Activated CD4-positive, alpha-beta T cell treated with anti-CD3 and anti-CD28 coated beads for 36 hours (primary cell): Measurements from ENCODE around the gene RXYLT1. TPM values are rescaled to one million over a fixed set of nuclear protein-coding genes. Genes with fewer than 3 reads are reported as not detected.

Experiments used
- ATAC-seq: fragments of 200-7000 bp; cut with Tn5 transposase; one replicate; pipeline ENCODE4 v1.10.0; 2021; ENCODE audit warnings: mild to moderate bottlenecking, moderate library complexity
- CTCF ChIA-PET: fragments of 350-600 bp; sonication (Branson Sonifier 250); formaldehyde crosslinking; loops from one replicate; lab custom pipeline; 2021; ENCODE audit warnings: antibody characterized with exemption; lab: Charles Lee
- POLR2A ChIA-PET: fragments of 350-600 bp; sonication (Branson Sonifier 250); formaldehyde crosslinking; loops from one replicate; lab custom pipeline; 2021; ENCODE audit warnings: antibody characterized with exemption, inconsistent platforms; lab: Charles Lee
- DNase-seq: peaks from one replicate; pipeline ENCODE4 v3.0.0-alpha.2; 2020
- H3K27ac Mint-ChIP-seq: one replicate; pipeline ENCODE4 v1.8.0; 2021; ENCODE audit warnings: mixed read lengths
- H3K27me3 Mint-ChIP-seq: one replicate; pipeline ENCODE4 v1.8.0; 2021; ENCODE audit warnings: mixed read lengths
- H3K36me3 Mint-ChIP-seq: one replicate; pipeline ENCODE4 v1.8.0; 2021; ENCODE audit warnings: low read depth, mixed read lengths
- H3K4me1 Mint-ChIP-seq: one replicate; pipeline ENCODE4 v1.8.0; 2021; ENCODE audit warnings: mixed read lengths
- H3K4me3 Mint-ChIP-seq: one replicate; pipeline ENCODE4 v1.8.0; 2021; ENCODE audit warnings: mild to moderate bottlenecking, moderate library complexity, mixed read lengths
- H3K9me3 Mint-ChIP-seq: one replicate; pipeline ENCODE4 v1.8.0; 2021; ENCODE audit warnings: low read depth, mixed read lengths
- intact Hi-C, 2 experiments: fragments of 100-400 bp; cut with DNase I in 1 of 2; cut with micrococcal nuclease in 1 of 2; formaldehyde crosslinking; loops; one replicate each; pipeline versions ENCODE4 v1.14.2 to v1.15.1; 2022 to 2024; cut with DNase I, micrococcal nuclease
- total RNA-seq, 2 experiments: library from RNA; stranded (reverse); gene quantifications; one replicate each; pipeline ENCODE4 v1.2.3, GENCODE V29; 2021

Gene RXYLT1
- total RNA-seq, 2 experiments from 2014 or later: 14.8 to 15.6 TPM

- Mint-ChIP-seq H3K4me3 (no peak overlapping the region), H3K36me3 (peaks cover 4% of the 10 kb centered on the region), H3K9me3 (no peaks in the 10 kb centered on the region), H3K27me3 (no peaks in the 10 kb centered on the region), H3K4me1 (no peaks in the 10 kb centered on the region), H3K27ac (no peak overlapping the region)
- intact Hi-C loops: loop anchor here in 1 of 2 experiments (5.0 to 10.0 kb wide), 3 partner anchors 137 to 700 kb away; partner anchors contain the start of genes AVPR1A and DPY19L2
- DNase-seq (no peak), ATAC-seq (no peak)
- CTCF ChIA-PET: no interaction called here
- POLR2A ChIA-PET: no interaction called here
These were observed 25.0 kb downstream of the RXYLT1 start for GRCh38 chr12:63804746-63805145.

- intact Hi-C loops: loop anchor here in 1 of 2 experiments (10.0 kb wide), 1 partner anchor 701 kb away; no protein-coding TSS in a partner anchor
- no peak overlapping the region for H3K27ac Mint-ChIP-seq
- ATAC-seq (no peak), DNase-seq (no peak)
- H3K36me3 Mint-ChIP-seq: peaks cover 4% of the 10 kb centered on the region
- no peaks in the 10 kb centered on the region for H3K27me3 Mint-ChIP-seq
- H3K9me3 Mint-ChIP-seq: no peaks in the 10 kb centered on the region
- no peaks in the 10 kb centered on the region for H3K4me1 Mint-ChIP-seq
- ChIA-PET POLR2A (no interaction called here), CTCF (no interaction called here)
- H3K4me3 Mint-ChIP-seq: no peak overlapping the region
These were observed 26.3 kb downstream of the RXYLT1 start for GRCh38 chr12:63805704-63806672.

- Mint-ChIP-seq H3K36me3 (peaks cover 4% of the 10 kb centered on the region), H3K4me3 (no peak overlapping the region), H3K4me1 (no peaks in the 10 kb centered on the region), H3K27ac (no peak overlapping the region), H3K9me3 (no peaks in the 10 kb centered on the region), H3K27me3 (no peaks in the 10 kb centered on the region)
- CTCF ChIA-PET: interaction anchor here (0.5 to 0.6 kb wide), 2 partner anchors 388 to 684 kb away, joined by 3 read pairs; no protein-coding TSS in a partner anchor
- intact Hi-C loops: loop anchor here in 1 of 2 experiments (10.0 kb wide), 1 partner anchor 704 kb away; no protein-coding TSS in a partner anchor
- DNase-seq (no peak), ATAC-seq (no peak)
- POLR2A ChIA-PET: no interaction called here
These were observed 28.9 kb downstream of the RXYLT1 start for GRCh38 chr12:63808631-63809030.

- Mint-ChIP-seq H3K4me3 (no peak overlapping the region), H3K36me3 (peaks cover 3% of the 10 kb centered on the region), H3K27ac (peak overlapping the region; percentile 17), H3K9me3 (no peaks in the 10 kb centered on the region), H3K27me3 (no peaks in the 10 kb centered on the region), H3K4me1 (peaks cover 7% of the 10 kb centered on the region)
- ATAC-seq (no peak), DNase-seq (no peak)
- intact Hi-C loops: loop anchor here in 1 of 2 experiments (10.0 kb wide), 1 partner anchor 705 kb away; no protein-coding TSS in a partner anchor
- CTCF ChIA-PET: interaction anchor here (0.7 kb wide), 1 partner anchor 455 kb away, joined by 3 read pairs; no protein-coding TSS in a partner anchor
- POLR2A ChIA-PET: no interaction called here
These were observed 29.9 kb downstream of the RXYLT1 start for GRCh38 chr12:63809566-63809965.

GRCh38 chr12:63811334-63811733, 31.6 kb downstream of the RXYLT1 start:
- no peaks in the 10 kb centered on the region for H3K36me3 Mint-ChIP-seq
- peaks cover 21% of the 10 kb centered on the region for H3K4me1 Mint-ChIP-seq
- intact Hi-C loops: no loop called here
- ChIA-PET CTCF (no interaction called here), POLR2A (no interaction called here)
- H3K27ac Mint-ChIP-seq: no peak overlapping the region
- no peaks in the 10 kb centered on the region for H3K27me3 Mint-ChIP-seq
- DNase-seq (no peak), ATAC-seq (no peak)
- no peaks in the 10 kb centered on the region for H3K9me3 Mint-ChIP-seq
- no peak overlapping the region for H3K4me3 Mint-ChIP-seq

- ChIA-PET POLR2A (no interaction called here), CTCF (interaction anchor here (1.1 kb wide), 1 partner anchor 15 kb away, joined by 4 read pairs; no protein-coding TSS in a partner anchor)
- Mint-ChIP-seq H3K9me3 (no peaks in the 10 kb centered on the region), H3K27me3 (no peaks in the 10 kb centered on the region), H3K4me1 (peaks cover 21% of the 10 kb centered on the region), H3K27ac (no peak overlapping the region), H3K36me3 (no peaks in the 10 kb centered on the region), H3K4me3 (no peak overlapping the region)
- no peak for DNase-seq
- intact Hi-C loops: no loop called here
- no peak for ATAC-seq
These were observed 32.0 kb downstream of the RXYLT1 start for GRCh38 chr12:63811755-63812154.

GRCh38 chr12:63814146-63814772, 34.5 kb downstream of the RXYLT1 start:
- peaks cover 10% of the 10 kb centered on the region for H3K27me3 Mint-ChIP-seq
- ATAC-seq (peak; percentile 49), DNase-seq (no peak)
- ChIA-PET POLR2A (interaction anchor here (0.6 kb wide), 1 partner anchor 565 kb away, joined by 5 read pairs; no protein-coding TSS in a partner anchor), CTCF (interaction anchor here (0.6 to 0.7 kb wide), 2 partner anchors 40 to 432 kb away, joined by 3 read pairs; no protein-coding TSS in a partner anchor)
- H3K27ac Mint-ChIP-seq: no peak overlapping the region
- H3K36me3 Mint-ChIP-seq: no peaks in the 10 kb centered on the region
- intact Hi-C loops: no loop called here
- H3K4me3 Mint-ChIP-seq: no peak overlapping the region
- no peaks in the 10 kb centered on the region for H3K9me3 Mint-ChIP-seq
- peaks cover 21% of the 10 kb centered on the region for H3K4me1 Mint-ChIP-seq

- H3K36me3 Mint-ChIP-seq: peaks cover 1% of the 10 kb centered on the region
- peaks cover 21% of the 10 kb centered on the region for H3K4me1 Mint-ChIP-seq
- H3K9me3 Mint-ChIP-seq: peaks cover 2% of the 10 kb centered on the region
- intact Hi-C loops: no loop called here
- H3K4me3 Mint-ChIP-seq: no peak overlapping the region
- H3K27me3 Mint-ChIP-seq: peaks cover 20% of the 10 kb centered on the region
- DNase-seq (no peak), ATAC-seq (no peak)
- POLR2A ChIA-PET: no interaction called here
- CTCF ChIA-PET: interaction anchor here (0.6 kb wide), 1 partner anchor 439 kb away, joined by 3 read pairs; no protein-coding TSS in a partner anchor
- peak overlapping the region; percentile 23 for H3K27ac Mint-ChIP-seq
These were observed 35.8 kb downstream of the RXYLT1 start for GRCh38 chr12:63815482-63815852.

GRCh38 chr12:63816031-63816430, 36.3 kb downstream of the RXYLT1 start:
- no peak overlapping the region for H3K27ac Mint-ChIP-seq
- intact Hi-C loops: no loop called here
- H3K36me3 Mint-ChIP-seq: peaks cover 1% of the 10 kb centered on the region
- peaks cover 21% of the 10 kb centered on the region for H3K4me1 Mint-ChIP-seq
- H3K9me3 Mint-ChIP-seq: peaks cover 2% of the 10 kb centered on the region
- DNase-seq (no peak), ATAC-seq (no peak)
- POLR2A ChIA-PET: no interaction called here
- no peak overlapping the region for H3K4me3 Mint-ChIP-seq
- peaks cover 22% of the 10 kb centered on the region for H3K27me3 Mint-ChIP-seq
- CTCF ChIA-PET: no interaction called here

- CTCF ChIA-PET: no interaction called here
- Mint-ChIP-seq H3K4me3 (no peak overlapping the region), H3K4me1 (peaks cover 13% of the 10 kb centered on the region), H3K36me3 (peaks cover 1% of the 10 kb centered on the region), H3K9me3 (peaks cover 2% of the 10 kb centered on the region), H3K27ac (no peak overlapping the region), H3K27me3 (peaks cover 34% of the 10 kb centered on the region)
- ATAC-seq (no peak), DNase-seq (no peak)
- intact Hi-C loops: no loop called here
- POLR2A ChIA-PET: no interaction called here
These were observed 40.7 kb downstream of the RXYLT1 start for GRCh38 chr12:63820427-63820826.

- intact Hi-C loops: no loop called here
- ChIA-PET POLR2A (no interaction called here), CTCF (interaction anchor here (0.8 to 1.3 kb wide), 3 partner anchors 18 to 148 kb away, joined by 3 read pairs; partner anchors contain the start of gene SRGAP1)
- Mint-ChIP-seq H3K36me3 (peaks cover 1% of the 10 kb centered on the region), H3K9me3 (peaks cover 2% of the 10 kb centered on the region), H3K27ac (peak overlapping the region; percentile 64), H3K4me1 (peaks cover 6% of the 10 kb centered on the region), H3K4me3 (peak overlapping the region; percentile 62), H3K27me3 (peaks cover 34% of the 10 kb centered on the region)
- peak; percentile 64 for ATAC-seq
- peak; percentile 36 for DNase-seq
These were observed 42.1 kb downstream of the RXYLT1 start for GRCh38 chr12:63821781-63822251.
